CD4-positive, CD25-positive, alpha-beta regulatory T cell (primary cell): ENCODE data around the gene DHRS12. TPM values are rescaled to one million over a fixed set of nuclear protein-coding genes. Genes with fewer than 3 reads are reported as not detected.

ENCODE experiments used
- ATAC-seq, 2 donors: fragments of 150-1000 bp; cut with Tn5 transposase; one replicate each; pipeline ENCODE4 v1.10.0; 2021; ENCODE audit warnings: low read depth in 2 of 2, moderate number of reproducible peaks in 2 of 2, moderate library complexity in 1 of 2
- DNase-seq, 3 donors: peaks; one replicate each; pipeline versions ENCODE4 v3.0.0 to v3.0.0-alpha.2; 2012 to 2022; ENCODE audit warnings: mixed read lengths in 1 of 3
- H3K27ac ChIP-seq: one replicate; pipeline ENCODE4 v1.7.0; 2013; ENCODE audit warnings: mild to moderate bottlenecking, low read length; ENCODE audit not compliant: insufficient read depth, poor library complexity, severe bottlenecking
- H3K27me3 ChIP-seq: one replicate; pipeline ENCODE4 v1.7.0; 2013; ENCODE audit warnings: low read length; ENCODE audit not compliant: control insufficient read depth, insufficient read depth
- H3K36me3 ChIP-seq: one replicate; pipeline ENCODE4 v1.7.0; 2013; ENCODE audit warnings: mild to moderate bottlenecking, low read length, moderate library complexity; ENCODE audit not compliant: control insufficient read depth, insufficient read depth
- H3K4me1 ChIP-seq: 2 replicates; pipeline ENCODE4 v1.7.0; 2013; ENCODE audit warnings: mild to moderate bottlenecking, low read length; ENCODE audit not compliant: insufficient read depth, control insufficient read depth, poor library complexity, severe bottlenecking
- H3K4me3 ChIP-seq: one replicate; pipeline ENCODE4 v1.7.0; 2013; ENCODE audit warnings: low read depth, mild to moderate bottlenecking, low read length, moderate library complexity
- H3K9me3 ChIP-seq, 2 experiments: 1 replicate in 1 of 2; 2 replicates in 1 of 2; pipeline ENCODE4 v1.7.0; 2013; ENCODE audit warnings: low read length in 2 of 2, mild to moderate bottlenecking in 1 of 2, moderate library complexity in 1 of 2; ENCODE audit not compliant: control insufficient read depth in 2 of 2
- H3K27ac Mint-ChIP-seq, 3 donors: one replicate each; pipeline ENCODE4 v1.8.0; 2020 to 2022; ENCODE audit warnings: mild to moderate bottlenecking in 3 of 3, mixed read lengths in 3 of 3, moderate library complexity in 2 of 3
- H3K27me3 Mint-ChIP-seq: one replicate; pipeline ENCODE4 v1.8.0; 2022; ENCODE audit warnings: mild to moderate bottlenecking, mixed read lengths
- H3K36me3 Mint-ChIP-seq: one replicate; pipeline ENCODE4 v1.8.0; 2020; ENCODE audit warnings: mixed read lengths
- H3K4me1 Mint-ChIP-seq, 4 donors: one replicate each; pipeline ENCODE4 v1.8.0; 2020 to 2022; ENCODE audit warnings: mixed read lengths in 4 of 4, mild to moderate bottlenecking in 1 of 4
- H3K4me3 Mint-ChIP-seq, 4 donors: one replicate each; pipeline ENCODE4 v1.8.0; 2020 to 2022; ENCODE audit warnings: mild to moderate bottlenecking in 4 of 4, mixed read lengths in 4 of 4, moderate library complexity in 3 of 4
- H3K9me3 Mint-ChIP-seq, 7 donors: one replicate each; pipeline ENCODE4 v1.8.0; 2020 to 2022; ENCODE audit warnings: mixed read lengths in 7 of 7, mild to moderate bottlenecking in 3 of 7, moderate library complexity in 2 of 7
- polyA plus RNA-seq, 4 donors: library from polyadenylated mRNA; unstranded; fragments of 300-500 nt; fragmentation: Illumina TruSeq; gene quantifications; one replicate each; pipeline ENCODE4 v1.2.3, GENCODE V29; 2021
- total RNA-seq: library from RNA; stranded (reverse); gene quantifications from one replicate; pipeline ENCODE4 v1.2.3, GENCODE V29; 2022

The DHRS12 gene
- total and polyA plus RNA-seq, 5 donors from 2014 or later, result 25.9 to 42.9 (median 32.1) TPM

- Histone ChIP-seq H3K9me3 (no peaks in the 10 kb centered on the region), H3K4me3 (peak overlapping the region; percentile 89), H3K4me1 (peaks cover 38% of the 10 kb centered on the region), H3K27me3 (no peaks in the 10 kb centered on the region), H3K36me3 (peaks cover 6% of the 10 kb centered on the region), H3K27ac (peak overlapping the region; percentile 99)
- Mint-ChIP-seq H3K27me3 (peaks cover 6% of the 10 kb centered on the region), H3K4me3 (peak overlapping the region in 3 of 4 donors; percentile 92 to 94 (median 94)), H3K36me3 (peaks cover 19% of the 10 kb centered on the region), H3K9me3 (peaks cover 0 to 3% (median 0%) of the 10 kb centered on the region in 7 donors), H3K27ac (peak overlapping the region; percentile 87 to 99 (median 98)), H3K4me1 (peaks cover 12 to 58% (median 42%) of the 10 kb centered on the region in 4 donors)
- DNase-seq, result no peak
- ATAC-seq, result no peak
These were observed 2.0 kb upstream of the DHRS12 start for GRCh38 chr13:51805925-51806324.

GRCh38 chr13:51805313-51805712 is 1.4 kb upstream of the DHRS12 start:
- Histone ChIP-seq H3K27me3 (no peaks in the 10 kb centered on the region), H3K4me1 (peaks cover 38% of the 10 kb centered on the region), H3K9me3 (no peaks in the 10 kb centered on the region), H3K4me3 (peak overlapping the region; percentile 89), H3K36me3 (peaks cover 6% of the 10 kb centered on the region), H3K27ac (peak overlapping the region; percentile 99)
- Mint-ChIP-seq H3K27me3 (peaks cover 6% of the 10 kb centered on the region), H3K36me3 (peaks cover 19% of the 10 kb centered on the region), H3K4me1 (peaks cover 12 to 60% (median 43%) of the 10 kb centered on the region in 4 donors), H3K9me3 (peaks cover 0 to 3% (median 0%) of the 10 kb centered on the region in 7 donors), H3K4me3 (peak overlapping the region; percentile 92 to 97 (median 94)), H3K27ac (peak overlapping the region; percentile 96 to 99 (median 98))
- ATAC-seq (no peak), DNase-seq (no peak)

DNA sequence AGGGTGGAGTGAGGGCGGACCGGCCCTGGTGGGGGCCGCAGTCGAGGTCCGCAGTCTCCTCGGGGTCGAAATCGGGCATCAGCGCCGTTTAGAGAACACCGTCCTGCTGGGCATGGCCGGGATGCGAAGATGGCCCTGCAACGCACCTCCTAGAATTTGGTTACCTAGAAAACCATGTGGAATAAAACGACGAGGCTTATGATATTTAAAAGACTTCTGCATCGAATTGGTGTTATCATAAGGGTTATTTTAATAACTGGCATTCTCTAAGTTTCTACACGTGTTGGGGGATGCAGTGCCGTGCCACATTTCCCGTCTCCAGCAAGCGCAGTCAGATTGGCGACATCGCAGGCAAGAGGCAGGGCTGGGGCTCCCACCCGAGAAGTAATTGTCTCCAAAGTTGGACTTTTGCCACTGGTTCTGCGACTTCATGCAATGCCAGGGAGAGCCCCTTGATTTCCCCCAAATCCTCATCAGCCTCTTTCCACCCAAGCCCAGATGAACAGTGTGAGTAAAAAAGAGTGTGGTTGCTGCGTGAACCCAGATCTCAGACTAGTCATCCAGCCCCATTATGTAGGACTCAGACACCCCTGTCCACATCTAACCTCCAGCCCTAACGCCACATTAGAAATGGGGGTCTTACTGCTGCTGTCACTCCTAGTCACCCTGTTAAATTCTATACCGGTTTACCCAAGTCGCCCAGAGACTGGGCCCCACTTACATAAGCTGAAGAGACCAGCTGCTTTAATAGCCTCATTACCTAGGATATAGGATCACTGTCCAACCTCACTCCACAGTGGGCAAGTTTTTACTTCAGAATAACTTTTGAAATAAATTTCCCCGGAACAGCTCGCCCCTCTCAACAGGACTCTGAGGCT is 571 bp upstream of the DHRS12 start:
- ATAC-seq (no peak), DNase-seq (no peak)
- peaks cover 38% of the 10 kb centered on the region for H3K4me1 ChIP-seq
- H3K4me3 ChIP-seq, result peak overlapping the region; percentile 89
- Mint-ChIP-seq H3K27me3 (peaks cover 6% of the 10 kb centered on the region), H3K4me3 (peak overlapping the region; percentile 92 to 97 (median 94)), H3K4me1 (peaks cover 12 to 62% (median 41%) of the 10 kb centered on the region in 4 donors), H3K36me3 (peaks cover 14% of the 10 kb centered on the region), H3K27ac (peak overlapping the region; percentile 96 to 99 (median 98)), H3K9me3 (peaks cover 0 to 3% (median 0%) of the 10 kb centered on the region in 7 donors)
- H3K27ac ChIP-seq, result peak overlapping the region; percentile 99
- peaks cover under 1% of the 10 kb centered on the region for H3K36me3 ChIP-seq
- H3K27me3 ChIP-seq, result no peaks in the 10 kb centered on the region
- H3K9me3 ChIP-seq, result no peaks in the 10 kb centered on the region

GRCh38 chr13:51802631-51803418 is 1.1 kb downstream of the DHRS12 start:
- no peak for ATAC-seq
- peaks cover 6% of the 10 kb centered on the region for H3K27me3 Mint-ChIP-seq
- peaks cover 38% of the 10 kb centered on the region for H3K4me1 ChIP-seq

GRCh38 chr13:51801631-51802099 is 2.3 kb downstream of the DHRS12 start:
- H3K27ac ChIP-seq, result peak overlapping the region; percentile 99
- peaks cover 0 to 2% (median 0%) of the 10 kb centered on the region in 7 donors for H3K9me3 Mint-ChIP-seq
- peak overlapping the region; percentile 99 to 100 (median 100) for H3K27ac Mint-ChIP-seq
- peaks cover 18 to 54% (median 38%) of the 10 kb centered on the region in 4 donors for H3K4me1 Mint-ChIP-seq
- peaks cover 37% of the 10 kb centered on the region for H3K4me1 ChIP-seq
- H3K9me3 ChIP-seq, result no peaks in the 10 kb centered on the region
- H3K4me3 Mint-ChIP-seq, result peak overlapping the region in 3 of 4 donors; percentile 19 to 94 (median 32)
- no peaks in the 10 kb centered on the region for H3K36me3 Mint-ChIP-seq
- DNase-seq, result no peak
- no peak overlapping the region for H3K4me3 ChIP-seq
- H3K27me3 ChIP-seq, result no peaks in the 10 kb centered on the region
- H3K36me3 ChIP-seq, result peaks cover 5% of the 10 kb centered on the region
- no peak for ATAC-seq
- peaks cover 6% of the 10 kb centered on the region for H3K27me3 Mint-ChIP-seq

More at GRCh38 chr13:51802631-51803418, 1.1 kb downstream of the DHRS12 start:
- H3K4me3 ChIP-seq, result peak overlapping the region; percentile 86
- H3K27ac ChIP-seq, result peak overlapping the region; percentile 99
- Mint-ChIP-seq H3K4me1 (peaks cover 14 to 61% (median 36%) of the 10 kb centered on the region in 4 donors), H3K9me3 (peaks cover 0 to 2% (median 0%) of the 10 kb centered on the region in 7 donors), H3K36me3 (no peaks in the 10 kb centered on the region), H3K4me3 (peak overlapping the region; percentile 92 to 99 (median 96)), H3K27ac (peak overlapping the region; percentile 99 to 100 (median 100))
- no peak for DNase-seq
- no peaks in the 10 kb centered on the region for H3K9me3 ChIP-seq
- H3K36me3 ChIP-seq, result peaks cover 5% of the 10 kb centered on the region
- H3K27me3 ChIP-seq, result no peaks in the 10 kb centered on the region

- Histone ChIP-seq H3K36me3 (peaks cover 8% of the 10 kb centered on the region), H3K9me3 (no peaks in the 10 kb centered on the region), H3K27me3 (no peaks in the 10 kb centered on the region), H3K4me1 (peaks cover 33% of the 10 kb centered on the region), H3K4me3 (no peak overlapping the region), H3K27ac (no peak overlapping the region)
- DNase-seq (no peak), ATAC-seq (no peak)
- H3K27me3 Mint-ChIP-seq, result peaks cover 6% of the 10 kb centered on the region
- H3K9me3 Mint-ChIP-seq, result no peaks in the 10 kb centered on the region
- peak overlapping the region in 1 of 4 donors; percentile 67 for H3K4me3 Mint-ChIP-seq
- H3K4me1 Mint-ChIP-seq, result peaks cover 16 to 43% (median 34%) of the 10 kb centered on the region in 4 donors
- peak overlapping the region in 2 of 3 donors; percentile 75 to 77 for H3K27ac Mint-ChIP-seq
- no peaks in the 10 kb centered on the region for H3K36me3 Mint-ChIP-seq
These were observed 3.5 kb downstream of the DHRS12 start for GRCh38 chr13:51800486-51800885.

- peaks cover 17% of the 10 kb centered on the region for H3K36me3 ChIP-seq
These were observed 4.7 kb downstream of the DHRS12 start for GRCh38 chr13:51799261-51799660.

More at GRCh38 chr13:51799261-51799660, 4.7 kb downstream of the DHRS12 start:
- DNase-seq (no peak), ATAC-seq (no peak)
- H3K27me3 ChIP-seq, result no peaks in the 10 kb centered on the region
- H3K9me3 Mint-ChIP-seq, result no peaks in the 10 kb centered on the region
- H3K27ac Mint-ChIP-seq, result peak overlapping the region in 1 of 3 donors; percentile 77
- H3K4me3 ChIP-seq, result no peak overlapping the region
- no peaks in the 10 kb centered on the region for H3K9me3 ChIP-seq
- peaks cover 6% of the 10 kb centered on the region for H3K27me3 Mint-ChIP-seq
- no peak overlapping the region for H3K27ac ChIP-seq
- peaks cover 3% of the 10 kb centered on the region for H3K36me3 Mint-ChIP-seq
- H3K4me3 Mint-ChIP-seq, result peak overlapping the region in 1 of 4 donors; percentile 67
- H3K4me1 Mint-ChIP-seq, result peaks cover 12 to 34% (median 23%) of the 10 kb centered on the region in 4 donors
- peaks cover 22% of the 10 kb centered on the region for H3K4me1 ChIP-seq
